Epithelial cell of proximal tubule (primary cell): Measurements from ENCODE around the gene AFAP1L1. TPM values are rescaled to one million over a fixed set of nuclear protein-coding genes. Genes with fewer than 3 reads are reported as not detected.
A peak's percentile ranks its signal among the peaks of the same experiment; 100 is the strongest.

Experiments used
- DNase-seq: peaks from one replicate; pipeline ENCODE4 v3.0.0-alpha.2; 2011; ENCODE audit warnings: low read depth
- H3K4me3 ChIP-seq: 2 replicates; pipeline ENCODE4 v1.5.1; 2011; ENCODE audit warnings: low read depth, mild to moderate bottlenecking, low read length
- total RNA-seq: library from RNA; depleted of rRNA; stranded (reverse); fragments of >200 nt; gene quantifications from 2 replicates; pipeline ENCODE4 v1.2.3, GENCODE V29; 2015
- TF ChIP-seq, protein P1 (sequence below): conservative IDR thresholded peaks from 2 replicates; pipeline ENCODE4 v1.5.1; 2012; ENCODE audit warnings: low read depth, mild to moderate bottlenecking, low read length

AFAP1L1 gene
- total RNA-seq, 1 donor from 2014 or later, result 17.2 TPM

GRCh38 chr5:149367972-149368645 lies 96.5 kb downstream of the AFAP1L1 start:
- TF ChIP-seq, protein P1, sequence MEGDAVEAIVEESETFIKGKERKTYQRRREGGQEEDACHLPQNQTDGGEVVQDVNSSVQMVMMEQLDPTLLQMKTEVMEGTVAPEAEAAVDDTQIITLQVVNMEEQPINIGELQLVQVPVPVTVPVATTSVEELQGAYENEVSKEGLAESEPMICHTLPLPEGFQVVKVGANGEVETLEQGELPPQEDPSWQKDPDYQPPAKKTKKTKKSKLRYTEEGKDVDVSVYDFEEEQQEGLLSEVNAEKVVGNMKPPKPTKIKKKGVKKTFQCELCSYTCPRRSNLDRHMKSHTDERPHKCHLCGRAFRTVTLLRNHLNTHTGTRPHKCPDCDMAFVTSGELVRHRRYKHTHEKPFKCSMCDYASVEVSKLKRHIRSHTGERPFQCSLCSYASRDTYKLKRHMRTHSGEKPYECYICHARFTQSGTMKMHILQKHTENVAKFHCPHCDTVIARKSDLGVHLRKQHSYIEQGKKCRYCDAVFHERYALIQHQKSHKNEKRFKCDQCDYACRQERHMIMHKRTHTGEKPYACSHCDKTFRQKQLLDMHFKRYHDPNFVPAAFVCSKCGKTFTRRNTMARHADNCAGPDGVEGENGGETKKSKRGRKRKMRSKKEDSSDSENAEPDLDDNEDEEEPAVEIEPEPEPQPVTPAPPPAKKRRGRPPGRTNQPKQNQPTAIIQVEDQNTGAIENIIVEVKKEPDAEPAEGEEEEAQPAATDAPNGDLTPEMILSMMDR, result no peak
- H3K4me3 ChIP-seq, result no peak overlapping the region
- DNase-seq, result no peak

- no peak for DNase-seq
- H3K4me3 ChIP-seq, result no peak overlapping the region
- TF ChIP-seq, protein P1, result no peak
These were observed 99.2 kb downstream of the AFAP1L1 start for GRCh38 chr5:149370878-149371277.

GRCh38 chr5:149371296-149371962 lies 99.8 kb downstream of the AFAP1L1 start:
- TF ChIP-seq, protein P1, result peak; percentile 88
- DNase-seq, result no peak
- H3K4me3 ChIP-seq, result no peak overlapping the region

DNA sequence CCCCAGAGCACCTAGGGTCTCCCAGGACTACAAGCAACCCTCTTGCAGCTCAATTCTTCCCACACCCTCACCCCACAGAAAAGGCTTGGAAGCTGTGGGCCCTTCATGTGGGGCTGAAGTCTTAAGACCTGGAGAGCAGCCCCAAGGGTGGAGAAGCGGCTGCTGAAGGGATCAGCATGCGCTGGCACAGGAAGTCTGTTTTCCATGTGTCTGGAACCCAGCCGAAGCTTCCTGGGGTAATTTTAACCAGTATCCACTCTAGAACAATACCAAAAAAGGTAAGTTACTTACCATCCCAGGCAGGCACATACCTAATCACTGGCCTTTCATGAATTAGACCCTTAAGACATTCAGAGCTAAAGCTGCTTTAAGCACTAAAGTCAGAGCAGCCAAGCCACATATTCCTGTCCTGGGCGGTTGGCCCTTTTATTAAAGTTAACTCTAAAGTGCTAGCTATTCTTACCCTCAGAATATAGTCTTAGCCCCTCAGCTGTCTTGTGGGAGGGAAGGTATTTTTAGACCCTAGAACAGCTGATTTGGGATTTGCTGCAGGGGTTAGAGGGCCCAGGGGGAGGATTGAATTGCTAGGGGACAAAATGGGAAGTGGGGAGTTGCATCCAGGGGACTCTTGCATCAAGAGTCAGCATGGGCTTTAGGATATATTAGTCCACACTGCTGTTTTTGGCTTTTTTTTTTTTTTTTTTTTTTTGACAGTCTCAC lies 100.6 kb downstream of the AFAP1L1 start:
- TF ChIP-seq, protein P1, result no peak
- H3K4me3 ChIP-seq, result no peak overlapping the region

GRCh38 chr5:149372932-149373331 lies 101.3 kb downstream of the AFAP1L1 start:
- TF ChIP-seq, protein P1, result no peak
- H3K4me3 ChIP-seq, result no peak overlapping the region

More for the DNA sequence above, 100.6 kb downstream of the AFAP1L1 start:
- DNase-seq, result no peak

GRCh38 chr5:149374303-149374702 lies 102.6 kb downstream of the AFAP1L1 start:
- no peak overlapping the region for H3K4me3 ChIP-seq
- TF ChIP-seq, protein P1, result no peak
- DNase-seq, result no peak

More at GRCh38 chr5:149372932-149373331, 101.3 kb downstream of the AFAP1L1 start:
- DNase-seq, result no peak
